H1 (cell line): ENCODE results near the gene MS4A8. TPM values are rescaled to one million over a fixed set of nuclear protein-coding genes. Genes with fewer than 3 reads are reported as not detected.

Experiments
- CHD2 ChIP-seq: IDR thresholded peaks from 2 replicates; pipeline ENCODE4 v1.6.1; 2012; ENCODE audit warnings: low read length, improper control_type of control experiment
- EP300 ChIP-seq, 2 experiments: IDR thresholded peaks; 1 replicate in 1 of 2; 2 replicates in 1 of 2; pipeline ENCODE4 v1.6.1; 2011 to 2012; ENCODE audit warnings: low read depth in 2 of 2, low read length in 2 of 2, mild to moderate bottlenecking in 2 of 2, borderline replicate concordance in 1 of 2, inconsistent platforms in 1 of 2, moderate library complexity in 1 of 2
- GTF2F1 ChIP-seq: IDR thresholded peaks from 2 replicates; pipeline ENCODE4 v1.6.1; 2012; ENCODE audit warnings: low read depth, low read length, improper control_type of control experiment, borderline replicate concordance
- HDAC6 ChIP-seq: IDR thresholded peaks from one replicate; pipeline ENCODE4 v1.7.1; 2012; ENCODE audit warnings: low read depth, mild to moderate bottlenecking, inconsistent platforms, low read length, moderate library complexity
- polyA plus RNA-seq, 7 experiments: library from polyadenylated mRNA; depleted of rRNA in 3 of 7; stranded (reverse) in 5 of 7; unstranded in 2 of 7; fragments of >200 nt in 5 of 7; fragments of 200-250 nt in 2 of 7; gene quantifications; 1 replicate in 5 of 7; 2 replicates in 1 of 7; 4 replicates in 1 of 7; pipeline versions ENCODE4 v1.2.1 to v1.2.3, GENCODE V29; 2011 to 2013; ENCODE audit warnings: missing spikeins in 2 of 7, mixed read lengths in 2 of 7
- total RNA-seq: library from RNA; stranded (reverse); fragmentation: NEBNext Ultra II Directional; extraction: Animal tissue kit (Norgen Biotek cat#: 25700); gene quantifications from 2 replicates; pipeline ENCODE4 v1.2.1, GENCODE V29; 2021
- TF ChIP-seq, protein P1 (sequence below): fragments of 300-600 bp; sonication (generic); IDR thresholded peaks from 2 replicates; pipeline ENCODE4 v1.7.1; 2012; ENCODE audit warnings: low read length, moderate library complexity, mild to moderate bottlenecking, inconsistent platforms; ENCODE audit not compliant: insufficient replicate concordance
- TF ChIP-seq, protein P2 (sequence below): IDR thresholded peaks from 2 replicates; pipeline ENCODE4 v1.6.1; 2012; ENCODE audit warnings: inconsistent platforms

Gene MS4A8
- total and polyA plus RNA-seq, 2 of the 8 experiments (the other 6 are each of a cell fraction or from before 2014, with no cell fraction given), result not detected

DNA sequence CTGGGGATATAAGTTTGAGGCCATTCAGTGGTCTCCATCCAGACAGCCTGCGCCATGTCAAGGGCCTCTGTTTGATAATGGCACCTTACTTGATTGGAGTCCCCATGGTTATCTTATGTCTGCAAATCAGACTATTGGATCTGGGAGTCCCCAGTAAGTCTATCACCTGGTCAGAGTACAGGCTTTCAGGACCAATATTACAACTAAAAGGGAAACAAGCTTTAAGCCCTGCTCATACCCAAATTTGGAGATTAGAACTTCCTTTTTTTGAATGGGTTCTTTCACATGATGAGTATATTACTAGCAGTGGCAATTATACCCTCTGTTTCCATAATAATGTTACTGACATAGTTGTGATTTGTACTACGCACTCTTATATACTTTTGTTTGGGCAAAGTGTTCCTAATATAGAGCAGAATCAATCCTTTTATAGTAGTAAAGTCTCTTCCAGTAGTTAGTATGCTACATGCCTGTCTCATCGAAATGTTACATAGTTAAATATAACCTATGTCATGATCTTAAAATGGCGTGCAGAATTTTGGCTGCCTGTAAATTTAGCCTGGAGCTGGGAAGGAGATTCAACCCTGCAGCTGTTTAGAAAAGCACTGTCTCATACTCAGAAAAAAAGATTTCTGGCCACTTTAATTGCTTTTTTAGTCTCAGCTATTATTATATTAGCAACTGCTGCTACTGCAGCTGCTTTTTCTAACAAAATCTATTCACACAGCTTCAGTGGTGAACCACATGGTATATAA is 62.2 kb downstream of the MS4A8 start (continued):
- TF ChIP-seq, protein P1, sequence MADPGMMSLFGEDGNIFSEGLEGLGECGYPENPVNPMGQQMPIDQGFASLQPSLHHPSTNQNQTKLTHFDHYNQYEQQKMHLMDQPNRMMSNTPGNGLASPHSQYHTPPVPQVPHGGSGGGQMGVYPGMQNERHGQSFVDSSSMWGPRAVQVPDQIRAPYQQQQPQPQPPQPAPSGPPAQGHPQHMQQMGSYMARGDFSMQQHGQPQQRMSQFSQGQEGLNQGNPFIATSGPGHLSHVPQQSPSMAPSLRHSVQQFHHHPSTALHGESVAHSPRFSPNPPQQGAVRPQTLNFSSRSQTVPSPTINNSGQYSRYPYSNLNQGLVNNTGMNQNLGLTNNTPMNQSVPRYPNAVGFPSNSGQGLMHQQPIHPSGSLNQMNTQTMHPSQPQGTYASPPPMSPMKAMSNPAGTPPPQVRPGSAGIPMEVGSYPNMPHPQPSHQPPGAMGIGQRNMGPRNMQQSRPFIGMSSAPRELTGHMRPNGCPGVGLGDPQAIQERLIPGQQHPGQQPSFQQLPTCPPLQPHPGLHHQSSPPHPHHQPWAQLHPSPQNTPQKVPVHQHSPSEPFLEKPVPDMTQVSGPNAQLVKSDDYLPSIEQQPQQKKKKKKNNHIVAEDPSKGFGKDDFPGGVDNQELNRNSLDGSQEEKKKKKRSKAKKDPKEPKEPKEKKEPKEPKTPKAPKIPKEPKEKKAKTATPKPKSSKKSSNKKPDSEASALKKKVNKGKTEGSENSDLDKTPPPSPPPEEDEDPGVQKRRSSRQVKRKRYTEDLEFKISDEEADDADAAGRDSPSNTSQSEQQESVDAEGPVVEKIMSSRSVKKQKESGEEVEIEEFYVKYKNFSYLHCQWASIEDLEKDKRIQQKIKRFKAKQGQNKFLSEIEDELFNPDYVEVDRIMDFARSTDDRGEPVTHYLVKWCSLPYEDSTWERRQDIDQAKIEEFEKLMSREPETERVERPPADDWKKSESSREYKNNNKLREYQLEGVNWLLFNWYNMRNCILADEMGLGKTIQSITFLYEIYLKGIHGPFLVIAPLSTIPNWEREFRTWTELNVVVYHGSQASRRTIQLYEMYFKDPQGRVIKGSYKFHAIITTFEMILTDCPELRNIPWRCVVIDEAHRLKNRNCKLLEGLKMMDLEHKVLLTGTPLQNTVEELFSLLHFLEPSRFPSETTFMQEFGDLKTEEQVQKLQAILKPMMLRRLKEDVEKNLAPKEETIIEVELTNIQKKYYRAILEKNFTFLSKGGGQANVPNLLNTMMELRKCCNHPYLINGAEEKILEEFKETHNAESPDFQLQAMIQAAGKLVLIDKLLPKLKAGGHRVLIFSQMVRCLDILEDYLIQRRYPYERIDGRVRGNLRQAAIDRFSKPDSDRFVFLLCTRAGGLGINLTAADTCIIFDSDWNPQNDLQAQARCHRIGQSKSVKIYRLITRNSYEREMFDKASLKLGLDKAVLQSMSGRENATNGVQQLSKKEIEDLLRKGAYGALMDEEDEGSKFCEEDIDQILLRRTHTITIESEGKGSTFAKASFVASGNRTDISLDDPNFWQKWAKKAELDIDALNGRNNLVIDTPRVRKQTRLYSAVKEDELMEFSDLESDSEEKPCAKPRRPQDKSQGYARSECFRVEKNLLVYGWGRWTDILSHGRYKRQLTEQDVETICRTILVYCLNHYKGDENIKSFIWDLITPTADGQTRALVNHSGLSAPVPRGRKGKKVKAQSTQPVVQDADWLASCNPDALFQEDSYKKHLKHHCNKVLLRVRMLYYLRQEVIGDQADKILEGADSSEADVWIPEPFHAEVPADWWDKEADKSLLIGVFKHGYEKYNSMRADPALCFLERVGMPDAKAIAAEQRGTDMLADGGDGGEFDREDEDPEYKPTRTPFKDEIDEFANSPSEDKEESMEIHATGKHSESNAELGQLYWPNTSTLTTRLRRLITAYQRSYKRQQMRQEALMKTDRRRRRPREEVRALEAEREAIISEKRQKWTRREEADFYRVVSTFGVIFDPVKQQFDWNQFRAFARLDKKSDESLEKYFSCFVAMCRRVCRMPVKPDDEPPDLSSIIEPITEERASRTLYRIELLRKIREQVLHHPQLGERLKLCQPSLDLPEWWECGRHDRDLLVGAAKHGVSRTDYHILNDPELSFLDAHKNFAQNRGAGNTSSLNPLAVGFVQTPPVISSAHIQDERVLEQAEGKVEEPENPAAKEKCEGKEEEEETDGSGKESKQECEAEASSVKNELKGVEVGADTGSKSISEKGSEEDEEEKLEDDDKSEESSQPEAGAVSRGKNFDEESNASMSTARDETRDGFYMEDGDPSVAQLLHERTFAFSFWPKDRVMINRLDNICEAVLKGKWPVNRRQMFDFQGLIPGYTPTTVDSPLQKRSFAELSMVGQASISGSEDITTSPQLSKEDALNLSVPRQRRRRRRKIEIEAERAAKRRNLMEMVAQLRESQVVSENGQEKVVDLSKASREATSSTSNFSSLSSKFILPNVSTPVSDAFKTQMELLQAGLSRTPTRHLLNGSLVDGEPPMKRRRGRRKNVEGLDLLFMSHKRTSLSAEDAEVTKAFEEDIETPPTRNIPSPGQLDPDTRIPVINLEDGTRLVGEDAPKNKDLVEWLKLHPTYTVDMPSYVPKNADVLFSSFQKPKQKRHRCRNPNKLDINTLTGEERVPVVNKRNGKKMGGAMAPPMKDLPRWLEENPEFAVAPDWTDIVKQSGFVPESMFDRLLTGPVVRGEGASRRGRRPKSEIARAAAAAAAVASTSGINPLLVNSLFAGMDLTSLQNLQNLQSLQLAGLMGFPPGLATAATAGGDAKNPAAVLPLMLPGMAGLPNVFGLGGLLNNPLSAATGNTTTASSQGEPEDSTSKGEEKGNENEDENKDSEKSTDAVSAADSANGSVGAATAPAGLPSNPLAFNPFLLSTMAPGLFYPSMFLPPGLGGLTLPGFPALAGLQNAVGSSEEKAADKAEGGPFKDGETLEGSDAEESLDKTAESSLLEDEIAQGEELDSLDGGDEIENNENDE, result no peak
- TF ChIP-seq GTF2F1 (no peak), HDAC6 (no peak), CHD2 (no peak), EP300 (IDR thresholded peaks at IDR 0.05; ENCODE audit: borderline replicate concordance in 1 of 2, low read depth in 2 of 2, low read length in 2 of 2) (no peak)
- TF ChIP-seq, protein P2, sequence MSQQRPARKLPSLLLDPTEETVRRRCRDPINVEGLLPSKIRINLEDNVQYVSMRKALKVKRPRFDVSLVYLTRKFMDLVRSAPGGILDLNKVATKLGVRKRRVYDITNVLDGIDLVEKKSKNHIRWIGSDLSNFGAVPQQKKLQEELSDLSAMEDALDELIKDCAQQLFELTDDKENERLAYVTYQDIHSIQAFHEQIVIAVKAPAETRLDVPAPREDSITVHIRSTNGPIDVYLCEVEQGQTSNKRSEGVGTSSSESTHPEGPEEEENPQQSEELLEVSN, result no peak
